GM18870 (cell line): ENCODE results near the gene CDH7.

Experiments used
- ATAC-seq: cut with Tn5 transposase; IDR thresholded peaks from one replicate; pipeline ENCODE4 v1.9.1; 2021; ENCODE audit warnings: moderate library complexity; ENCODE audit not compliant: unreplicated experiment

CDH7 gene, protein sequence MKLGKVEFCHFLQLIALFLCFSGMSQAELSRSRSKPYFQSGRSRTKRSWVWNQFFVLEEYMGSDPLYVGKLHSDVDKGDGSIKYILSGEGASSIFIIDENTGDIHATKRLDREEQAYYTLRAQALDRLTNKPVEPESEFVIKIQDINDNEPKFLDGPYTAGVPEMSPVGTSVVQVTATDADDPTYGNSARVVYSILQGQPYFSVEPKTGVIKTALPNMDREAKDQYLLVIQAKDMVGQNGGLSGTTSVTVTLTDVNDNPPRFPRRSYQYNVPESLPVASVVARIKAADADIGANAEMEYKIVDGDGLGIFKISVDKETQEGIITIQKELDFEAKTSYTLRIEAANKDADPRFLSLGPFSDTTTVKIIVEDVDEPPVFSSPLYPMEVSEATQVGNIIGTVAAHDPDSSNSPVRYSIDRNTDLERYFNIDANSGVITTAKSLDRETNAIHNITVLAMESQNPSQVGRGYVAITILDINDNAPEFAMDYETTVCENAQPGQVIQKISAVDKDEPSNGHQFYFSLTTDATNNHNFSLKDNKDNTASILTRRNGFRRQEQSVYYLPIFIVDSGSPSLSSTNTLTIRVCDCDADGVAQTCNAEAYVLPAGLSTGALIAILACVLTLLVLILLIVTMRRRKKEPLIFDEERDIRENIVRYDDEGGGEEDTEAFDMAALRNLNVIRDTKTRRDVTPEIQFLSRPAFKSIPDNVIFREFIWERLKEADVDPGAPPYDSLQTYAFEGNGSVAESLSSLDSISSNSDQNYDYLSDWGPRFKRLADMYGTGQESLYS

DNA sequence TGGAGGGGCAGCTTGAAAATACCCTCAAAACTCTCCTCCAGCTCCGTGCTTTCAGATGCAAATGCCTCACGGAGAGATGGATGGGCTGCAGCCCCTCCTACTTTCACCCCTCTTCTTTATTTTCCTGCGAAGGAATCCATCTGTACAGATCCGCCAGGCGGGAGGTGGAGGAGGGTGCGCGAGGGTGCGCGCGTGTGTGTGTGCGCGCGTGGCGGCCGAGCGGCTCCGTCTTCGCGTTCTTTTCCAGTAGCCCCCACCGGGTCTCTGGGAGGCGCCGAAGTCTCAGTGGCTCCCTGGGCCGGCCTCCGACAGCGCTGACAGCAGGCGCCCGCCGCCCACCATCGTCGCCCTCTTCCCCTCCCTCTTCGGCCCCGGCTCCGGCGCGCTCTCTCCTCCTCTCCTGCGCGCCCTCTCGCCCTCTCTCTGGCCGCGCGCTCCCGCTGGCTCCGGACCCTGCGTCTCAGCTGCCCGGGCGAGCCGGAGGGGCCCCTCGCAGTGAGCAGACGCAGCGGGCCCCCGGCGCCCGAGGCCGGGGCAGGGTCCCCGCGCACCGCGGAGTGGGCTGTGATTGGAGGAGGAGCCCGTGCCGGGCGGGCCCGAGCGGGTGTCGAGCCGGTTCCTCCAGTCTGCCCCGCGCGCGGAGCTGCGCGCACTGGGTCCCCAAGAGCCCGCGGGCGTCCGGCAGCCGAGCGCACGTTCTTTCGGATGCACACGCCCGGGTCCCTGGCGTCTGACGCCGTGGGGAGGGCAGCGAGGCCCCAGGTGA, at the start of gene CDH7:
TSS of gene CDH7 (plus strand) at position 624 of the 766 bp plus-strand sequence. CDS start 11,831 bp downstream, outside the sequence.
- no peak for ATAC-seq

DNA sequence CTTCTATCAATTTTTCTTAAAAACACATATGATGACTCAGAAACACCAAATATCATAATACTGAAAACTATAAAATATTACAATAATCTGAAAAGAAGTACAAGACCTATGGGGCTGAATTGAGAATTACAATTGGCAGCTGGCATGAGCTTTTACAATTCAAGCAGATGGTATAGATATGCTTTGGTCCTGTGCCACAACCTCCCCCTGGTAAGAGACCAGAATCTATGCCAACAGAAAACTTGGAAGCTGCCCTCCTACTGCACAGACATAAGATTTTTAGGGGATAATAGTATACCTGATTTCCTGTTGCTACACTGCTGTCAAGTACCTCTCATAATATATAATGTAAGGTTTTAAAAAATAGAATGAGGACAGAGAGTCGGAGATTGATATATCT, 46.8 kb upstream of the CDH7 start:
- no peak for ATAC-seq

DNA sequence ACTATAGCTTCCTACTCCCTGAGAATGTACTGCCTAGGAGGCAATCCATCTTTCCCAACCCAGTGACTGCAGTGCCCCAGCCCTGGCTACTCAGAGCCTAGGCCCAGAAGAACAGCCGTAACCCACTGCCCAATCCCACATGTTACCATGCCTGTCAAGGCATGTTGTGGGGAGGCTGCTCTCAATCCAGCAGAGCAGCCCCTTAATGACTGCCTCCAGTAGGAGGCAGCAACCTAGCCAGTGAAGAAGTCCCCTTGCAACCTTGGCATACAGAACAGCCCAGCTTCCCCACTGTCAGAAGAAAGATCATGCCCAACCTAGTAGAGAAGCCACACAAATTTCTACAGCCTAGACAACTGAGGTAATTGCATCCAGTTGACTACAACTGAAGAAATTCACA, 44.2 kb upstream of the CDH7 start:
- ATAC-seq: no peak

DNA sequence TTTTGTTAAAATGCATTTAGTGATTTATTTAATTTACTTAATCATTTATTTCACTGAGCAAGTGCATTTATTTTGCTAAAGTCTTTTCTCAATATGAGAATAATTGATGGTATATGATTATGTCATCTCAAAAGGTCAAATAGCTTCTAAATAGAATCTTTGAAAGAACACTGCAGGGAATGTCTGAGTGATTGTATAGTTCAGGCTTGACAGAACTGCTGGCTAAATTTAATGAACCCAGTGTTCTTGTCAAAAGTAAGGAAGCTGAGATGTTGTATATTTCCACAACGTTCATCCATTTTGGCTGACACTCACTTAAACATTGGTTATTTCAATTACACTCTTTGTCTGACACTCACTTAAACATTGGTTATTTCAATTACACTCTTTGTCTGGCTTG, 39.3 kb upstream of the CDH7 start:
- no peak for ATAC-seq

DNA sequence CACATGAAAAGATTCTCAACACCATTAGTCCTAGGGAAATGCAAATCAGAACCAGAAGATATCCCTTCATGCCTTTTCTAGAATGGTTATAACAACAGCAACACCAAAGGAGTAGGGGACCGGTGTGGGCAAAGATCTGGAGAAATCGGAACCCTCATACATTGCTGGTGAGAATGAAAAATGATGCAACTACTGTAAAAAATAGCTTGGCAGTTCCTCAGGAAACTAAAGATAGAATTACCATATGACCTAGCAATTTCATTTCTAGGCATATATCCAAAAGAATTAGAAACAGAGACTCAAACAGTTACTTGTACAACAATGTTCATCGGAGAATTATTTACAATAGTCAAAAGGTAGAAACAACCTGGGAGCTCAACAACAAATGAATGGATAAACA, 29.2 kb upstream of the CDH7 start:
- no peak for ATAC-seq

DNA sequence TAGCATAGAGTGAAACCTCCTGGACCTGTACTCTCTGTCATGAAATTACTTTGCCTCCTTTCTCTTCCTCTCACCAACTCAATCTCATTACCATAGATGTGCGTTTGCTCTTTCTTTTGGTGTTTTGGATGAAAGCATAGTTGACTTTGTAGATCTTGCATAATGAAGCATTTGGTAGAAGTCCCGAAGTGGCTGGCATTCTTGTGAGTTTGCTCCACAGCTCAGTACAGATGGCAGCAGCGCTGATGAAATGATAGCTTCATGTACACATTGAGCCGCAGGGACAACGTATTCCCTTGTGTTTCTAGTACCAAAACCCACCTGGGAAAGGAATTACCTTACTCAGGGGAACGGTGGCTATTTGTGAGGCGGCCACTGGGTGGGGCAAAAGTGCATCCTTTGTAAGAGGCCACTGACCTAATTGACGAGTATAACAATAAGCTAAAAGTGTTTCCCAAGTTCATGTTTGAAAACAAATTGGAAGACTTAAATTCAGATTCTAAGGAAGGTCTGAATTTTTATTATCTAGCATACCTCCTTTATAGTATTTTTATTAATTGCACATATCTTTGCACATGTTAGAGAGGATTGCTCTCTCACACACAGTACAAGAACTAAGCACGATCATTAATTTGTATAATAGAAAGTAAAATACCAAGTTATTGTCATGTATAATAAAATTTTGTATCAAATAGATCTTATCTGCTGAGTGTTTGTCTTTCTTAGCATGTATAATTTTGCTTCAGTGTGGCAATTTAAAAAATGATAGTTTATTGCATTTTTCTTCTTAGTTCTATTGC, 25.4 kb upstream of the CDH7 start:
- ATAC-seq: peak; percentile 51

DNA sequence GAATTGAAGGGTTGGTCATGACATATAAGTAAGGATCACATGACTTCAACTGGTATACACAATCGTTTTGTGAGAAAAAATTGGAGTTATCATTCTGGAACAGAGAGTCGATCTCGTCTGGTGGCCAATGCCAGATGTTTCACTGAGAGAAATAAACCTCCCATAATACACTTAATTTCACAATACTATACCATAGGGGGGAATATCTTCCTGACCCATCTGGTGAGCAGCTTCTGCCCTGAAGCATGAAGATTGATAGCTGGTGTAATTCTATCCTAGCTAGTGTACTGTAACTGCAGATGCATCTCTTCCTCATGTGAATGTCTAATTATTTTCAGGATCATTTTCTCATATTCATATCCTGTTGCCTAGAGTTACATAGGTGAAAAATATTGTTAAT, 15.7 kb upstream of the CDH7 start:
- no peak for ATAC-seq

DNA sequence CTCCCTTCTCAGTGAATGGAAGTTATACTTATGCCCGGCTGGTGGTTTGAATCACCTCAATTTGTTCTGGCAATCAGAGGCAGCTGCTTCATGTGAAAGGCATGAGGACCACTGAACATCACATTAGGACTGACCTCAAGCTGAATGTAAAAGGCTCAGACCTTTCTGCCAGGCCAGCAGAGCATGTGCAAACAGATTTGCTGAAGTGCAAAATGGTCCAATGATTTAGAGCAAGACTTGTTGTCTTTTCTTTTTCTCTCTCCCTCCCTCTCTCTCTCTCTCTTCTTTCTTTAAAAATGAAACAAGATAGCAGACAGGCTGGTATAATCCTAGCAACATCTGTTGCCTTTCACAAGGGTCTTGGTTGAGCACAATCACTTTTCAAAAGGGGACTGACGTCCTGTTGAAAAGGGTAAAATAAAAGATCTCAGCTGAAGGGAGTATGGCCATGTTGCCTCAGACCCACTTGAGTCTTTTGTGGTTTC, 13.3 kb upstream of the CDH7 start:
- no peak for ATAC-seq

DNA sequence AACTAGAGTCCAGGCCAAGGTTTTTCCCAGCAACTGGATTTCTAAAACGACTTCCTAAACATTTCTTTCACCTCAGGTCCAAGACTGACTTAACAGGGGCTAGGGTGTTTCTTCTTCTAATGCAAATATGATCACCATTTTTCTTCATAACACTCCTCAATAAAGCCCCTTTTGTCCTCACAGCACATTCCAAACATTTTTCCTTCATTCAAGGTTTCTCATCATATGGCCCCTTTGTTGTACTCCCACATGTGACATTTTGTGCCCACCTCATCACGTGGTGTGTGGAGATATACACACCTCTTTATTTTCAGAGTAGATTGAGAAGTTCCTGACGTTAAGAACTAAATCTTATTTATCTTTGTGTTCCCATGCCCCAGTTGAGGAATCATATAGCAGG, 3.9 kb upstream of the CDH7 start:
- no peak for ATAC-seq

DNA sequence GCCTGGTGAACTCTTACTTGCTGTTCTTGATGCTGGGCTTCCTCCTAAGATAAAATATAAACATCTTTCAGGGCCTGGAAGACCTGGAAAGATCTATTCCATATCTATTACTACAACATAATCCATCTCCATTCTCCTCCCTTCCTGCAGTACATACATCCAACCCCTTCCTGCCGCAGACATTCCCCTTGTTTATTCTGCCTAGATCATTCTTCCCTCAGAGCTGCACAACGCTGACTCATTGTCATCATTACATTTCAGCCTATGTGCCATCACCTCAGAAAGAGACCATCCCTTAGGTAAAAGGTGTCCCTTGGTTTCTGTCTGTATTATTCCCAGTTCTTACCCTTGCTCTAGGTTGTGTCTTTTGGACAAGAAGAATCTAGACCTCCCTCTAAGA, 2.5 kb upstream of the CDH7 start:
- no peak for ATAC-seq

DNA sequence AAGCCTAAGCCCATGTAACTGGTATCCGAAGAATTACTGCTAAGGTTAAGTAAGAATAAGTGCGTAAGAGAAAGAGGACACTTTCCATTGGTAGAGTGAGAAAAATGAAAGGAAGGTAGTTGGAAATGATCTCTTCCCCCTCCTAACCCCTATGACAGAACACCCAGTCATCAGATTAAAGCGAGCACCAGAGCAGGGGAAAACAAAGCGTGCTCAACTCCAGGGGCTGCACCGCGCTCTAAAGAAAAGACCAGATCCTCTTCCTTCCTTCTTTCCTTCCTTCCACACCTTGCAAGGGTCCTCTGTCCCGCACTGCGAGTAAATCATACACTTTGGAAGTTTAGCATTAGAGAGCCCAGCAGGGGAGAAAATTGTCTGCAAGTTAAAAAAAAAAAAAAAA, 971 bp upstream of the CDH7 start:
- no peak for ATAC-seq

DNA sequence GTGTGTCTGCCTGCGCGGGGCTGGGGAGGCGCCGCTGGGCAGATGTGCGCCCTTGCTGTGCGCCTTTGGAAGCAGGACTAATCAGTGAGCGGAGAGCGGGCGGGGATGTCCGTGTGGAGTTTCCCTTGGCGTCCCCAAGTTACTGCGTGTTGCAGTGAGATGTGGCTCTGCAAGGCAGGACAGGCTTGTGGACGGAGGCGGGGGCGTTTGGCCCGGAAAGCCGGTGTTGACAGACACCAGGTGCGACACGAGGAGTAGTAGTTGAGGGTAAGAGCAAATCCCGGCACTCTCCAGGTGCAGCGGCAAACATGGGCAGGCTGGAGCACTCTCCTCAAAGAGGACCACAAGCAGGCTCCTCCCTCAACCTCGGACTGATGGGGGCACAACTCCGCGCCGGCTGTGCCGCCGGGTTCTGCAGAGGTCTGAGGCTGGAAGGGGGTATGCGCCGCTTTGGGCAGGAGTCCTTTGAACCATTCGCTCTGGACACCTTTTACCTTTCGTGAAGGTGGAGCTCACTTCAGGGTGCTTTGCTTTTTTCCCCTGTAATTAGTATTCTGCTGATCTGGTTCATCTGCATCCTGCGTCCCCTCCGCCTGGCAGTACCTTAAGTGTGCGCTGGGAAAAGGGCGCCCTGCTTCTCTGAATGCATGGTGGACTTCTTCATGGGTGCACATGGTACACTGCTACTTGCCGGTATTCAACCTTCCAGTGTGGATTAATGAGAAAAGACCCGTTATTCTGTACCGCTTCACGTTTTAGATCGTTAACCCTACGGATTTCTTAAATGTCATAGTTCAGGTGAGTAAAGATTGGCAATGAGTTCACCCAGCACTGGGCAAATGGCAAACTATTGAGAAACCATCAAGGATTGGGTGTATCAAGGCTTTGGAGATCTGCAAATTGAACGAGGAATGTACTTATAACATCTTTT, 608 bp downstream of the CDH7 start:
- no peak for ATAC-seq

DNA sequence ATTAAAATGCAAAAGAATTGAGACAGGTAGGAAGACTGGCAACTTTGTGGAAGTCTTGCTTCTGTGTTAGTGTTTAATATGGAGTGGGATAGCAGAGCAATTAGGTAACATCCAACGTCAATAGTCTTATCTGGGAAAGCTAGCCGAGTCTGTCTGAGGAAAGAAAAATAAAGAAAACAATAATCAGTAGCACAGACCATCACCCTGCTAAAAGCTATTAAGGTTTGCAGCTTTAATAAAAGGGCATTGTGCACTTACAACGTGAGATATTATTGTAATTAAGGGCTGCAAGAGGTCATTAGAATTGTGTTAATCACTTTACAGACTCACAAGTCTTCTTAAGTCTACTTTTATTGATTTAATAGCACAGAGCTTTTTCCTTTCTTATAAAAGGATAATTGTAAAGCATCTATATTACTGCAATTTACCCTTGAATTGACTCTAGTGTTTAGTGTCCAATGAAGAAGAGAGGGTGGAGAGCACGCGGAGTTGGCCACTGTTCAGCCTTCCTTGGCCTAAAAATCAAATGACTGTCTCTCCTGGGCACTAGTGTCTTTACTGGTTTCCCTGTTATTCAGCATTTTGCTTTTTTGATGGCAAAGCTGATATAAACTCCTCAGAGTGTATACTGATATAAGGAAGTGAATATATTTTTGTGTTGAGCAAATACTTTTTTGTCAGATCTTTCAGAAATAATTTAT, 2.0 kb downstream of the CDH7 start:
- ATAC-seq: no peak

DNA sequence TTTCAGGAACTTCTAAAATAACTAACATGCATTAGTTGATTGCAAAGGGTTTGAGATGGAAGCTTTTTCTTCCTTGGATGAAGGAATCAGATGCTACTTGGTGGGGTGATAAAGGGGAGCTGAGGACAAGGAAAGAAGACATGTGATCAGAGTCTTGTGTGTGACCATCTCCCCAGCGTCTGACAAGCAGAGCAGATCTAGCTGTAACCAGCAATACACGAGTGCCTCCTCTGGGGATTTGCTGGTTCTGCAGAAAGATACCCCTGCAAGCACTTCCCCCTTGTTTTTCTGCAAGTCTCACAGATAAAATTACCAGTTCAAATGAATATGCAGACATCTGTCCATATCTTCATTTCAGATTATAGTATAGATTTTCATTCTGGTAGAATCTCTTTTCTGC, 2.7 kb downstream of the CDH7 start:
- ATAC-seq: no peak

DNA sequence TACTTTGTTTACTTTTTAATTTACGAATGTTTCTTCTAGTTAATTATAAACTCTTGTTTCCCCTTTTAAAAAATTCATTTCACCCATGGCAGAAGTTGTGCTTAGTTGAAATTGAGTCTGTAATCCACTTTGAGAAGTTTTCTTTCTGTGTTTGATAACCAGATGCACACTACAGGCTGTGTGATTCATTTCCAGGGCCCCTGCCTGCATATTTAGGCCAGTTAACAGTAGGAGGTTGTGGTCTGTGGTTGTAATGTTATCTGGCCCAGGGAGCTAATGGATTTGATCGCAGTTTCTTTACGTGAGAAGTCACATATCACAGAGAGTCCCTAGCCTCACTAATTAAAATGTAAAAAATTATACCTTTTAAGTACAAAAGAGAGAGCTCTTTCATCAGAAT, 3.3 kb downstream of the CDH7 start:
- no peak for ATAC-seq

DNA sequence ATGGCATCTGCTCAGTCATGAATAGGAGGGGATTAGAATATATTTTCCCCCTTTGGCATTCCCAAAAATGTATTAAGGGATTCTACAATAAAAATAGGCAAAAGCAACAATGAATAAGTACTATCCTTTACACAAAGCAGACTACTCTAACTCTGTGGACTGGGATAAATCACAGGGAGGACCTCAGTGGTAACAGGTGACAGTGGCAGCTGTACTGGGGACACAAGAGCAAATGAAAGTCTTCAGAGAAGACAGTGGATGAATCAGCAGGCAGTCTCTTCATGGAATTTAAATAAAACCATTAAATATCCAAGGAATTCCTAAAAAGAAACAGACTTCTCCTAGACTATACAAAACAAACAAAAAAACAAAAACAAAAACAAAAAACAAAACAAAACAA, 4.8 kb downstream of the CDH7 start:
- no peak for ATAC-seq

DNA sequence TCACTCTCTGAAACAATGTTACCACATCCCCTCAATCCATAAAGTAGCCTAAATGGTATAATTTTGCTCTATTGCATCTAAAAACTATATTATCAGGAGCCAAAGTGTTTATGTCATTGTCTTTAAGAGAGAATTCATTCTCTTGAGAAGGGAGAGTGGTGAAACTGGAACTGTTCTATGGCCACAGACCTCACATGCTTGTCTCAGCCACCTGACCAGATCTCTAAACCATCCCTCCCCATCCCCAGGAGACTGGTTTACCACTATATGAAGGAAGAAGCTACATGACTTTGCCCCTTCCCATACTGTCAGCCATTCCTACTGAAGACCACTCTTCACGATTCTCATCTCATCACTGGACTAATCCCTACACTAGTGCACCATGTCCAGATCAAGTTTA, 9.6 kb downstream of the CDH7 start:
- ATAC-seq: no peak

DNA sequence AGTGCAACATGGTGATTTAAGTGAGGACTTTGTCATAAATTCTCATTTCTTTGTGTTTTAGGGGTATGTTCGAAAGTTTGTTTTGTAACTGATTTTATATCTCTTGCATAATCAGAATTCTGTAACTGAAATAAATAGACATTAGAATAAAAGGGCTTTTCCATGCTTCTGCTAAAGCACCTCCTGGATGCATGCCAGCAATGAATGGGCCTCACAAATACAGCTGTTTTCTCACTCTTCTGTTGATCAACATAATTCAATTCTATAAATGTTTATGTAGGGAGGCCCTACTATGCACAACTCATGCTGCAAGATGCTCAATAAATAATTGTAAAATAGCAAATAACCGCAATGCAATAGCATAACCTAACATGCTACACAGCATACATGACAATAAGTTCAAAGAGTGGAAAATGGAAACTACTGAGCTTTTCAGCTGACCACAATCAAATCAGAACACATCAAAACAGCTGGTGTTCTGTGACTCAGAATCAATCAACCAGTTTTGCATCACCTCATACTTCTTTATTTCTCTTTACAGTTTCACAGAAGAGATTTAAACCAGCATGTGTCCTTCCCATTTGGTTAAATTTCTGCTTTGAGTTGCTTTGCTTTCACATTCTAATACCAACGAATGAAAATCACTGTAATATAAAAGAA, 11.0 kb downstream of the CDH7 start:
- ATAC-seq: no peak
